GM23338 (cell line): ENCODE results near the gene ANKRD40.
"Not testable (repeated sequence)": the region's sequence is repeated elsewhere in the genome, so short reads cannot be mapped to it uniquely, and the experiment has no call there.

Source experiments
- EZH2 ChIP-seq: fragments of 200-600 bp; sonication (generic); IDR thresholded peaks from one replicate; pipeline ENCODE4 v1.8.0; 2017; ENCODE audit warnings: antibody characterized with exemption, mild to moderate bottlenecking, low read depth; ENCODE audit not compliant: unreplicated experiment
- NANOG ChIP-seq: IDR thresholded peaks from 2 replicates; pipeline ENCODE4 v1.6.1; 2016; ENCODE audit warnings: antibody characterized with exemption, borderline replicate concordance
- POLR2AphosphoS5 ChIP-seq: IDR thresholded peaks from 2 replicates; pipeline ENCODE4 v1.6.1; 2016; ENCODE audit warnings: antibody characterized with exemption, low read depth
- TF ChIP-seq, protein P1 (sequence below), 2 experiments: fragments of 200-600 bp in 1 of 2; sonication (generic) in 1 of 2; conservative IDR thresholded peaks; 2 replicates each; pipeline versions ENCODE4 v1.5.1 to v1.6.1; 2016 to 2017; ENCODE audit warnings: antibody characterized with exemption in 2 of 2, low read depth in 2 of 2, mild to moderate bottlenecking in 2 of 2, moderate library complexity in 1 of 2

GRCh38 chr17:50680543-50681262 is 27.0 kb downstream of the ANKRD40 start:
- TF ChIP-seq, protein P1, sequence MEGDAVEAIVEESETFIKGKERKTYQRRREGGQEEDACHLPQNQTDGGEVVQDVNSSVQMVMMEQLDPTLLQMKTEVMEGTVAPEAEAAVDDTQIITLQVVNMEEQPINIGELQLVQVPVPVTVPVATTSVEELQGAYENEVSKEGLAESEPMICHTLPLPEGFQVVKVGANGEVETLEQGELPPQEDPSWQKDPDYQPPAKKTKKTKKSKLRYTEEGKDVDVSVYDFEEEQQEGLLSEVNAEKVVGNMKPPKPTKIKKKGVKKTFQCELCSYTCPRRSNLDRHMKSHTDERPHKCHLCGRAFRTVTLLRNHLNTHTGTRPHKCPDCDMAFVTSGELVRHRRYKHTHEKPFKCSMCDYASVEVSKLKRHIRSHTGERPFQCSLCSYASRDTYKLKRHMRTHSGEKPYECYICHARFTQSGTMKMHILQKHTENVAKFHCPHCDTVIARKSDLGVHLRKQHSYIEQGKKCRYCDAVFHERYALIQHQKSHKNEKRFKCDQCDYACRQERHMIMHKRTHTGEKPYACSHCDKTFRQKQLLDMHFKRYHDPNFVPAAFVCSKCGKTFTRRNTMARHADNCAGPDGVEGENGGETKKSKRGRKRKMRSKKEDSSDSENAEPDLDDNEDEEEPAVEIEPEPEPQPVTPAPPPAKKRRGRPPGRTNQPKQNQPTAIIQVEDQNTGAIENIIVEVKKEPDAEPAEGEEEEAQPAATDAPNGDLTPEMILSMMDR (conservative IDR thresholded peaks at IDR 0.05; ENCODE audit: low read depth in 2 of 2) = not testable (repeated sequence)
- not testable (repeated sequence) for TF ChIP-seq NANOG, POLR2AphosphoS5, EZH2
